Thyroid gland (tissue), 4 donors: ENCODE data around the gene STMP1.
A peak's percentile ranks its signal among the peaks of the same experiment; 100 is the strongest.

ENCODE experiments used
- POLR2A ChIP-seq, 2 donors: fragments of 450-650 bp; IDR thresholded peaks; one replicate each; pipeline ENCODE4 v1.6.1; 2017; ENCODE audit warnings: antibody characterized with exemption in 2 of 2, mild to moderate bottlenecking in 2 of 2, moderate library complexity in 1 of 2
- TF ChIP-seq, protein P1 (sequence below), 6 experiments: fragments of 200-600 bp in 3 of 6; fragments of 450-650 bp in 3 of 6; sonication (generic) in 3 of 6; IDR thresholded peaks; one replicate each; pipeline ENCODE4 v1.5.1; 2016 to 2019; ENCODE audit warnings: antibody characterized with exemption in 6 of 6, mild to moderate bottlenecking in 2 of 6, inconsistent platforms in 1 of 6, moderate library complexity in 1 of 6

DNA sequence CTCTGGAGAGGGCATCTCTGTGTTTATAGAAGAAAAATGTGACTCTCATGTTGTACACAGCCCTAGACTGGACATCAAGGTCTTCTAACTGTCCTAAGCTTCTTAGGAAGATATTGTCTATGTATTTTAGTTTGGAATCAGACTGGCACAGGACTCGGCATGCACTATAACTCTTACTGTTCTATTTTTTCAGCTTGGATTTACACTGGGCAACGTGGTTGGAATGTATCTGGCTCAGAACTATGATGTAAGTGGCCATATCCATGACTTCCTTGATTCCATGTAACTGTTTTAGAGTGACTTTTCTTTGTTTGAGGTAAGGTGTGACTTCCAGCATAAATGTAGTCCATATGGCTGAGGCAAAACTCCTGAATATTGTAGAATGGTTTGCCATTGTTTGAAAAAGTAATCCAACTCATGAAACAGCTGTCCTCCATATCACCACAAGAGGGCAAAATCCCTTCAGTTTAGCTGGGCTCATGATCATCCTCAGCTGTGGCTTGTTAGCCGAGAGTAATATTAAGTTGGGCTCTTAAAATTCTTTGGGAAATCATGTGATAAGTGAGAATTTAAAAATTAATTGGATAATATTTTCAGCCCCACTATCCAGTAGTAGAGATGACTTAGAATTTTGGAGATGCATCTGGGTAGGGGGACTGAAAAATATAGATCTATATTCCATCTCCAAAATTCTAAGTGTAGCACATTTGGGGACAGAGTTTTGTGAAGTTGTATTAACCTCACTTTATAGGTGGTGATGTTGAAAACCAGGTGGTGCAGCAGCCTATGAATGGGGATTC is 10.4 kb downstream of the STMP1 start:
- TF ChIP-seq, protein P1, sequence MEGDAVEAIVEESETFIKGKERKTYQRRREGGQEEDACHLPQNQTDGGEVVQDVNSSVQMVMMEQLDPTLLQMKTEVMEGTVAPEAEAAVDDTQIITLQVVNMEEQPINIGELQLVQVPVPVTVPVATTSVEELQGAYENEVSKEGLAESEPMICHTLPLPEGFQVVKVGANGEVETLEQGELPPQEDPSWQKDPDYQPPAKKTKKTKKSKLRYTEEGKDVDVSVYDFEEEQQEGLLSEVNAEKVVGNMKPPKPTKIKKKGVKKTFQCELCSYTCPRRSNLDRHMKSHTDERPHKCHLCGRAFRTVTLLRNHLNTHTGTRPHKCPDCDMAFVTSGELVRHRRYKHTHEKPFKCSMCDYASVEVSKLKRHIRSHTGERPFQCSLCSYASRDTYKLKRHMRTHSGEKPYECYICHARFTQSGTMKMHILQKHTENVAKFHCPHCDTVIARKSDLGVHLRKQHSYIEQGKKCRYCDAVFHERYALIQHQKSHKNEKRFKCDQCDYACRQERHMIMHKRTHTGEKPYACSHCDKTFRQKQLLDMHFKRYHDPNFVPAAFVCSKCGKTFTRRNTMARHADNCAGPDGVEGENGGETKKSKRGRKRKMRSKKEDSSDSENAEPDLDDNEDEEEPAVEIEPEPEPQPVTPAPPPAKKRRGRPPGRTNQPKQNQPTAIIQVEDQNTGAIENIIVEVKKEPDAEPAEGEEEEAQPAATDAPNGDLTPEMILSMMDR (IDR thresholded peaks at IDR 0.05), result peak; percentile 58 to 91 (median 82)
- TF ChIP-seq POLR2A (IDR thresholded peaks at IDR 0.05), result no peak
